ENCODE measurements around the gene KXD1. TPM values are rescaled to one million over a fixed set of nuclear protein-coding genes. Genes with fewer than 3 reads are reported as not detected.
A peak's percentile ranks its signal among the peaks of the same experiment; 100 is the strongest.

Gene KXD1
- polyA plus RNA-seq (2011; rRNA removed) = 62.8 and 73.6 TPM in 2 replicates
- 155 and 165 TPM in 2 replicates for polyA plus RNA-seq (2012; cell fraction: cytosol; rRNA removed)
- 91.2 and 96.6 TPM in 2 replicates for polyA plus RNA-seq (2012; cell fraction: nucleus; rRNA removed)
- polyA plus RNA-seq (2017; fragmentation: RNase III; extraction: RNeasy Plus Mini Kit Qiagen cat#74134 plus additional on column Dnase treatment) = 83.9 to 90.6 TPM (median 87.4 TPM) in 3 replicates
- 106 and 130 TPM in 2 replicates for polyA minus RNA-seq (2011; rRNA and poly(A)+ RNA removed)

- CTCF ChIA-PET = interaction anchor here (1.5 to 1.6 kb wide), 2 partner anchors 70 to 96 kb away, joined by 4 to 5 read pairs; no protein-coding TSS in a partner anchor
- POLR2A ChIA-PET = interaction anchor here (0.5 to 1.4 kb wide), 11 partner anchors 9 to 79 kb away, joined by 3 to 13 read pairs (median 3); partner anchors contain the start of genes ELL, FKBP8 and UBA52
- peak within 1 kb of the TSS; percentile 84 to 96 for H3K27ac ChIP-seq
- ATAC-seq (peak; percentile 98 to 99), DNase-seq (ENCODE audit: low read depth in 1 of 2, low spot score in 1 of 2) (peak; percentile 83 to 97), FAIRE-seq (no peak)
- H3K9me3 ChIP-seq = no peaks in the 10 kb centered on the region
- peak within 1 kb of the TSS; percentile 81 for H3K4me3 ChIP-seq
- peak within 1 kb of the TSS; percentile 88 for H3K4me2 ChIP-seq
- WGBS (ENCODE audit: missing lambda C conversion rate) = 4% methylated on average over 16 of the region's 58 CpGs
- peaks cover 11% of the 10 kb centered on the region; the same call in 2 of the 3 replicates for H3K4me1 ChIP-seq
- no peak for TF ChIP-seq EHMT2 (IDR thresholded peaks at IDR 0.05; ENCODE audit: low read depth)
- TF ChIP-seq TP53 (CRISPR knock-in tag; IDR thresholded peaks at IDR 0.05) = no peak
- TF ChIP-seq TFCP2L1 (CRISPR knock-in tag; IDR thresholded peaks at IDR 0.05) = no peak
- TF ChIP-seq USF2 (IDR thresholded peaks at IDR 0.05) = no peak
- TF ChIP-seq NR3C1 (IDR thresholded peaks at IDR 0.05) = no peak
- no peak for TF ChIP-seq ZNF302 (CRISPR knock-in tag; IDR thresholded peaks at IDR 0.05)
- no peak for TF ChIP-seq NPAS2 (CRISPR knock-in tag; IDR thresholded peaks at IDR 0.05; ENCODE audit: borderline replicate concordance)
- TF ChIP-seq NFE2L2 (conservative IDR thresholded peaks at IDR 0.05; ENCODE audit: low read length) = no peak
- no peak for TF ChIP-seq FOSB (CRISPR knock-in tag; IDR thresholded peaks at IDR 0.05)
- peak; percentile 96 for TF ChIP-seq HDAC2 (IDR thresholded peaks at IDR 0.05)
- no peak for TF ChIP-seq SMC3 (IDR thresholded peaks at IDR 0.05)
- TF ChIP-seq EP300 (IDR thresholded peaks at IDR 0.05) = no peak
- peak; percentile 96 for TF ChIP-seq KDM1A (IDR thresholded peaks at IDR 0.05; ENCODE audit: low read depth)
- no peak for TF ChIP-seq CTCF (IDR thresholded peaks at IDR 0.05)
- no peak for TF ChIP-seq ATOH8 (CRISPR knock-in tag; IDR thresholded peaks at IDR 0.05; ENCODE audit: low read depth)
- TF ChIP-seq RCOR1 (IDR thresholded peaks at IDR 0.05; ENCODE audit: low read depth, low read length) = peak; percentile 98
- peak; percentile 21 to 67; a peak in 3 of 5 replicates for TF ChIP-seq JUN (IDR thresholded peaks at IDR 0.05)
- peak; percentile 98 for TF ChIP-seq CHD4 (IDR thresholded peaks at IDR 0.05; ENCODE audit: borderline replicate concordance)
- TF ChIP-seq RARB (CRISPR knock-in tag; IDR thresholded peaks at IDR 0.05) = no peak
- TF ChIP-seq FOXS1 (CRISPR knock-in tag; IDR thresholded peaks at IDR 0.05) = no peak
- TF ChIP-seq JUNB (IDR thresholded peaks at IDR 0.05) = no peak
- no peak for TF ChIP-seq MAZ (IDR thresholded peaks at IDR 0.05; ENCODE audit: borderline replicate concordance, low read depth, low read length)
- TF ChIP-seq E2F6 (IDR thresholded peaks at IDR 0.05; ENCODE audit: borderline replicate concordance, low read depth) = no peak
- TF ChIP-seq KDM5A (IDR thresholded peaks at IDR 0.05) = no peak
- TF ChIP-seq RNF2 (IDR thresholded peaks at IDR 0.05; ENCODE audit: borderline replicate concordance, low read depth) = no peak
- no peak for TF ChIP-seq GATA3 (IDR thresholded peaks at IDR 0.05; ENCODE audit: borderline replicate concordance)
- TF ChIP-seq ELK1 (IDR thresholded peaks at IDR 0.05; ENCODE audit: low read depth, low read length) = no peak
- no peak for TF ChIP-seq ZC3H11A (IDR thresholded peaks at IDR 0.05)
- peak; percentile 71 for TF ChIP-seq POLR2A (IDR thresholded peaks at IDR 0.05; ENCODE audit: low read length)
- no peak for TF ChIP-seq EHF (CRISPR knock-in tag; IDR thresholded peaks at IDR 0.05)
- TF ChIP-seq BHLHE40 (IDR thresholded peaks at IDR 0.05; ENCODE audit: low read depth, low read length) = no peak
- TF ChIP-seq PHF8 (IDR thresholded peaks at IDR 0.05; ENCODE audit: borderline replicate concordance, low read depth) = peak; percentile 72; the same call in 1 of the 2 replicates
- TF ChIP-seq MAX (IDR thresholded peaks at IDR 0.05) = peak; percentile 59; the same call in 1 of the 2 replicates
- TF ChIP-seq PBX3 (IDR thresholded peaks at IDR 0.05) = no peak
Measured at GRCh38 chr19:18557411-18558201, at the start of gene KXD1. Gene KXD1, plus strand, starts transcription at chr19:18557870. Its CDS starts 4,187 bp downstream, at chr19:18562057.
